DMS 273 (cell line): ENCODE measurements around the gene PTPRA.
"Not testable (repeated sequence)": the region's sequence is repeated elsewhere in the genome, so short reads cannot be mapped to it uniquely, and the experiment has no call there.

Experiments used
- DNase-seq: peaks from one replicate; lab custom pipeline; 2025; ENCODE audit not compliant: unreplicated experiment; lab: John Stamatoyannopoulos, UW

Gene PTPRA

GRCh38 chr20:2993250-2993649 is 120.0 kb downstream of the PTPRA start:
- DNase-seq = no peak

- DNase-seq = no peak
Observed at GRCh38 chr20:2995796-2996195, 122.5 kb downstream of the PTPRA start.

- DNase-seq = no peak
Observed at GRCh38 chr20:2998728-2999127, 125.4 kb downstream of the PTPRA start.

- peak; percentile 78 for DNase-seq
Observed at GRCh38 chr20:3000852-3001523, 127.7 kb downstream of the PTPRA start.

GRCh38 chr20:3003416-3003815 is 130.1 kb downstream of the PTPRA start:
- no peak for DNase-seq

GRCh38 chr20:3010985-3011723 is 137.9 kb downstream of the PTPRA start:
- no peak for DNase-seq

- DNase-seq = no peak
Observed at GRCh38 chr20:3011752-3012151, 138.5 kb downstream of the PTPRA start.

- DNase-seq = no peak
Observed at GRCh38 chr20:3013771-3014170, 140.5 kb downstream of the PTPRA start.

GRCh38 chr20:3014179-3014578 is 140.9 kb downstream of the PTPRA start:
- no peak for DNase-seq

- no peak for DNase-seq
Observed at GRCh38 chr20:3014662-3015061, 141.4 kb downstream of the PTPRA start.

- DNase-seq = not testable (repeated sequence)
Observed at GRCh38 chr20:3015302-3015701, 142.0 kb downstream of the PTPRA start.

GRCh38 chr20:3021327-3021726 is 148.0 kb downstream of the PTPRA start:
- no peak for DNase-seq

- no peak for DNase-seq
Observed at GRCh38 chr20:3021777-3022176, 148.5 kb downstream of the PTPRA start.

- DNase-seq = not testable (repeated sequence)
Observed at GRCh38 chr20:3022559-3023490, 149.5 kb downstream of the PTPRA start.

- DNase-seq = no peak
Observed at GRCh38 chr20:3027987-3028386, 154.7 kb downstream of the PTPRA start.

- no peak for DNase-seq
Observed at GRCh38 chr20:3031524-3032147, 158.4 kb downstream of the PTPRA start.

- no peak for DNase-seq
Observed at GRCh38 chr20:3032624-3033023, 159.3 kb downstream of the PTPRA start.

GRCh38 chr20:3037654-3038053 is 164.4 kb downstream of the PTPRA start:
- no peak for DNase-seq

GRCh38 chr20:3038454-3038853 is 165.2 kb downstream of the PTPRA start:
- DNase-seq = no peak

- DNase-seq = no peak
Observed at GRCh38 chr20:3039426-3039825, 166.1 kb downstream of the PTPRA start.

GRCh38 chr20:3040086-3040485 is 166.8 kb downstream of the PTPRA start:
- DNase-seq = no peak
